K562 (cell line): ENCODE results near the gene LRRC26. TPM values are rescaled to one million over a fixed set of nuclear protein-coding genes. Genes with fewer than 3 reads are reported as not detected.
A peak's percentile ranks its signal among the peaks of the same experiment; 100 is the strongest.

ENCODE experiments used
- ATF2 ChIP-seq: sonication (generic); formaldehyde crosslinking; IDR thresholded peaks from 2 replicates; pipeline ENCODE4 v1.8.1; 2022; ENCODE audit warnings: missing genetic modification reagents
- BRD4 ChIP-seq: fragments of 200-600 bp; sonication (generic); IDR thresholded peaks from 2 replicates; pipeline ENCODE4 v1.6.1; 2017; ENCODE audit warnings: inconsistent platforms
- CREB3L1 ChIP-seq: fragments of 450-650 bp; IDR thresholded peaks from 2 replicates; pipeline ENCODE4 v1.6.1; 2014; ENCODE audit warnings: low read depth, mild to moderate bottlenecking, moderate library complexity, borderline replicate concordance
- KHSRP ChIP-seq: fragments of 450-650 bp; IDR thresholded peaks from 2 replicates; pipeline ENCODE4 v1.6.1; 2017
- NR0B1 ChIP-seq: fragments of 450-650 bp; IDR thresholded peaks from one replicate; pipeline ENCODE4 v1.6.1; 2018; ENCODE audit warnings: mild to moderate bottlenecking, moderate library complexity; ENCODE audit not compliant: partially characterized antibody
- POLR2A ChIP-seq: fragments of 450-650 bp; conservative IDR thresholded peaks from 2 replicates; pipeline ENCODE4 v1.6.1; 2016
- TCF7 ChIP-seq: sonication (generic); IDR thresholded peaks from 2 replicates; pipeline ENCODE4 v1.6.1; 2016; ENCODE audit warnings: antibody characterized with exemption, borderline replicate concordance
- TFAP4 ChIP-seq: sonication (generic); formaldehyde crosslinking; IDR thresholded peaks from 2 replicates; pipeline ENCODE4 v1.8.0; 2022; ENCODE audit warnings: missing genetic modification reagents, mild to moderate bottlenecking, moderate library complexity, borderline replicate concordance
- TGIF2 ChIP-seq: sonication (generic); formaldehyde crosslinking; IDR thresholded peaks from 2 replicates; pipeline ENCODE4 v1.8.1; 2022; ENCODE audit warnings: mild to moderate bottlenecking, missing genetic modification reagents, moderate library complexity
- ZNF280A ChIP-seq: fragments of 450-650 bp; IDR thresholded peaks from 2 replicates; pipeline ENCODE4 v1.6.1; 2018; ENCODE audit warnings: mild to moderate bottlenecking, low read depth; ENCODE audit not compliant: partially characterized antibody
- ZNF282 ChIP-seq: sonication (generic); formaldehyde crosslinking; IDR thresholded peaks from 2 replicates; pipeline ENCODE4 v1.8.1; 2023; ENCODE audit warnings: missing genetic modification reagents
- ZNF324 ChIP-seq: fragments of 250-450 bp; sonication (Bioruptor Pico); IDR thresholded peaks from 2 replicates; pipeline ENCODE4 v1.4.0; 2020; ENCODE audit warnings: mild to moderate bottlenecking
- ZNF511 ChIP-seq: sonication (generic); formaldehyde crosslinking; IDR thresholded peaks from 2 replicates; pipeline ENCODE4 v1.8.0; 2022; ENCODE audit warnings: mild to moderate bottlenecking, missing genetic modification reagents
- ZNF696 ChIP-seq: fragments of 250-450 bp; sonication (Bioruptor Pico); conservative IDR thresholded peaks from 2 replicates; pipeline ENCODE4 v1.4.0; 2020; ENCODE audit warnings: mild to moderate bottlenecking, moderate library complexity
- polyA plus RNA-seq, 8 experiments: library from polyadenylated mRNA; depleted of rRNA in 4 of 8; stranded (reverse) in 5 of 8; unstranded in 3 of 8; fragments of >200 nt; fragmentation: Nextera tagmentation in 2 of 8; fragmentation: Illumina TruSeq in 1 of 8; extraction: Ambion mirVana in 2 of 8; extraction: Trizol in 1 of 8; gene quantifications; 2 replicates each; pipeline versions ENCODE4 v1.2.1 to v1.2.3, GENCODE V29; 2011 to 2014; ENCODE audit warnings: inconsistent platforms in 1 of 8, missing spikeins in 1 of 8
- total RNA-seq, 7 experiments: library from RNA; depleted of rRNA in 6 of 7; stranded (reverse); fragments of >200 nt in 6 of 7; fragmentation: Illumina TruSeq in 2 of 7; extraction: Trizol in 2 of 7; gene quantifications; 2 replicates each; pipeline versions ENCODE4 v1.2.1 to v1.2.3, GENCODE V29; 2011 to 2021; ENCODE audit warnings: low replicate concordance in 1 of 7

Gene LRRC26
- total and polyA plus RNA-seq, 9 of the 15 experiments (the other 6 are each of a cell fraction or from before 2014, with no cell fraction given): not detected

GRCh38 chr9:137205126-137206069 lies 35.5 kb upstream of the LRRC26 start, which contains the start of the genes NDOR1 and TMEM203 (continued):
- TF ChIP-seq TFAP4 (CRISPR knock-in tag) (peak; percentile 54; the same call in 1 of the 2 replicates), ATF2 (CRISPR knock-in tag) (no peak), ZNF282 (no peak), ZNF280A (no peak), ZNF511 (CRISPR knock-in tag) (peak; percentile 42; the same call in 1 of the 2 replicates), NR0B1 (no peak), TCF7 (no peak; the same call in 1 of the 2 replicates), ZNF324 (CRISPR knock-in tag) (no peak), ZNF696 (CRISPR knock-in tag) (no peak), POLR2A (peak; percentile 85), BRD4 (no peak), TGIF2 (CRISPR knock-in tag) (no peak), CREB3L1 (peak; percentile 59; the same call in 1 of the 2 replicates), KHSRP (0 out of 2 replicates have a peak, but pooled peaks have one; percentile 56)
